HG03108 (cell line): ENCODE measurements around the gene SNF8.

Experiments used
- ATAC-seq: cut with Tn5 transposase; IDR thresholded peaks from one replicate; pipeline ENCODE4 v1.9.1; 2021; ENCODE audit warnings: moderate library complexity; ENCODE audit not compliant: unreplicated experiment

The SNF8 gene

DNA sequence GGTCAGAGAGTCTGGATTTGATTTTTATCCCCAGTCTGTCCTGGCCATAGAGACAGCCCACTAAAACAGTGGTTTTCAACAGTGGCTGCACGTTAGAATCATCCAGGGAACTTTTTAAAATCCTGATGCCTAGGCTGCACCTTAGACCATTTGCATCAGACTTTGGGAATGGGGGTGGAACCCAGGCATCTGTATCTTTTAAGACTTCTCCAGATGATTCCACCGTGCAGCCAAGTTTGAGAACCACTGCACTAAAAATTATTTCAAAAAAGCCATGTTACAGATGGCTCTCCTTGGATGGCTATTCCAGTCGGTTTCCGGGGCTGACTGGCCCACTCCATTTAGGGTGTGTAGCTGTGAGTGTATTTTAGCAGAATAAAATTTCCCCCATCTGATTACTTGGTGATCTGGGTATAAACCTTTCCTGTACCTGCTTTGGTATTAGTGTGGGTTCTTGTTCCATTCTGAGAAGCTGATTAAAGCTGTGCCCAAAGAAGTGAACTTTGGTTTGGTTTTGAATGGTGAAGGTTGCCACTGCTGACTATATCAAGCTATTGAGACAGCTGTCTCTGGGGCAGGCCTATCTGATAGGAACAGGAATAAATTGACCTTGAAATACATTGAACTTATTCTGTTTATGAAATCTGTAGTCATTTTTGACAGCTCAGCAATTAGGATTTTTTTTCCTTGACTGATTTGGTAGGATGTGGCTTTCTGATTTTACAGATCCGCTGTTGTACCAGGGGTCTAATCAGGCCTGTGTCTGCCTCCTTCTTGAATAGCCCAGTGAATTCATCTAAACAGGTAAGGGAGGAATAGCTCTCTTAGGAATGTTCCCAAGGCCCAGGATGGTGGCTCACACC is 50.8 kb downstream of the SNF8 start:
- ATAC-seq, result no peak

- no peak for ATAC-seq
Measured at GRCh38 chr17:48892940-48893645, 51.5 kb downstream of the SNF8 start.

- ATAC-seq, result no peak
Measured at GRCh38 chr17:48890086-48890485, 54.6 kb downstream of the SNF8 start.

- no peak for ATAC-seq
Measured at GRCh38 chr17:48883171-48883570, 61.5 kb downstream of the SNF8 start.

- no peak for ATAC-seq
Measured at GRCh38 chr17:48882272-48882671, 62.4 kb downstream of the SNF8 start.
